Mesodermal cell (in vitro differentiated cells): ENCODE measurements around the gene OSBPL5.
A peak's percentile ranks its signal among the peaks of the same experiment; 100 is the strongest.

Source experiments
- H3K27ac ChIP-seq: 2 replicates; pipeline ENCODE4 v1.7.0; 2013; ENCODE audit warnings: mild to moderate bottlenecking, low read depth, low read length, moderate library complexity; ENCODE audit not compliant: severe bottlenecking
- H3K36me3 ChIP-seq: 2 replicates; pipeline ENCODE4 v1.7.1; 2013; ENCODE audit warnings: mild to moderate bottlenecking, low read length, moderate library complexity; ENCODE audit not compliant: control insufficient read depth, insufficient read depth
- H3K4me1 ChIP-seq: one replicate; pipeline ENCODE4 v1.7.1; 2013; ENCODE audit warnings: mild to moderate bottlenecking, low read length; ENCODE audit not compliant: insufficient read depth, control insufficient read depth, poor library complexity, severe bottlenecking
- H3K4me3 ChIP-seq: 2 replicates; pipeline ENCODE4 v1.7.0; 2013; ENCODE audit warnings: low read length, control low read depth, mild to moderate bottlenecking; ENCODE audit not compliant: insufficient read depth, poor library complexity, severe bottlenecking; ENCODE audit errors: extremely low read depth
- H3K9me3 ChIP-seq: 2 replicates; pipeline ENCODE4 v1.7.1; 2013; ENCODE audit warnings: mild to moderate bottlenecking, low read length, moderate library complexity; ENCODE audit not compliant: control insufficient read depth
- WGBS, 2 experiments: methylation state at CpG; one replicate each; pipeline ENCODE4 v1.1.5; 2013; ENCODE audit warnings: missing lambda C conversion rate in 2 of 2; ENCODE audit not compliant: insufficient coverage in 2 of 2; 5-methylcytosine and 5-hydroxymethylcytosine counted together

The OSBPL5 gene

DNA sequence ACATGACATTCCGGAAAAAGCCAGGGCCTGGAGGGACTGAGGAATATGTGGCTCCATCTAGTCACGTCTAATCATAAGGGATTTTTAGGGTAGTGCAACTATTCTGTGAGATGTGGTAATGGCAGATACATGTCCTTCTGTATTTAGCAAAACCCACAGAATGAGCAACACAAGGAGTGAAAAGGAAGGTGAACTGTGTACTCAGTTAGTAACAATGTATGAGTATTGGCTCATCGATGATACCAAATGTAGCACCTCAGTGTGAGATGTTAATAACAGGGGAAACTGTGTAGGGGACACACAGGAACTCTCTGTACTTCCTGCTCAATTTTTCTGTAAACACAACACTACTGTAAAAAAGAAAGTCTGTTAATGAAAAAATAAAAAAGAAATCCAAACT, 65.9 kb downstream of the OSBPL5 start:
- Histone ChIP-seq H3K9me3 (no peaks in the 10 kb centered on the region), H3K36me3 (peaks cover 11% of the 10 kb centered on the region), H3K4me1 (peaks cover 8% of the 10 kb centered on the region), H3K4me3 (no peak overlapping the region), H3K27ac (no peak overlapping the region)
- 65 to 96% methylated on average over 2 to 3 of the region's 3 CpGs for WGBS, 2 experiments

DNA sequence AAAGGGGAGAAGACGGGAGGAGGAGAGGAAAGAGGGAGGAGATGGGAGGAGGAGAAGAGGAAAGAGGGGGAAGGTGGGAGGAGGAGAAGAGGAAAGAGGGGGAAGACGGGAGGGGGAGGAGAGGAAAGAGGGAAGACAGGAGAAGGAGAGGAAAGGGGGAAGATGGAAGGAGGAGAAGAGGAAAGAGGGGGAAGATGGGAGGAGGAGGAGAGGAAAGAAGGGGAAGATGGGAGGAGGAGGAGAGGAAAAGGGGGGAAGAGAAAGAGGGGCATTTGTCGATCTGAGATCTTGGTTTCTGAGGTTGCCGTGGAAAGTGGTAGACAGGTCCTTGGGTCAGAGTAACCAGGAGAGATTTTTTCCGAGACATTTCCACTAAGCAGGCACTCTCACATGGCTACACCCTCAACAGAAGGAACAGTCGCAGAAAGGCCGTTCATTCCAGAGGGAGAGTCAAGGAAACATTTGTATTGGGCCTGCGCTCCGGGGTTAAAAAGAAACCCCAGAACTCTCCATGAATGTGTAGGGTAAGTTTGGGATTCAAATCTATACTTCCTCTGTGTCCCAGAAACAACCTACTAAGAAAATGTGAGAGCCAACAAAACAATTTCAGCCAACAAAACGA, 68.1 kb downstream of the OSBPL5 start:
- H3K27ac ChIP-seq, result no peak overlapping the region
- peaks cover 11% of the 10 kb centered on the region for H3K36me3 ChIP-seq
- H3K4me1 ChIP-seq, result peaks cover 8% of the 10 kb centered on the region
- 86 to 92% methylated on average over 7 to 8 of the region's 10 CpGs for WGBS, 2 experiments
- no peaks in the 10 kb centered on the region for H3K9me3 ChIP-seq
- H3K4me3 ChIP-seq, result no peak overlapping the region

DNA sequence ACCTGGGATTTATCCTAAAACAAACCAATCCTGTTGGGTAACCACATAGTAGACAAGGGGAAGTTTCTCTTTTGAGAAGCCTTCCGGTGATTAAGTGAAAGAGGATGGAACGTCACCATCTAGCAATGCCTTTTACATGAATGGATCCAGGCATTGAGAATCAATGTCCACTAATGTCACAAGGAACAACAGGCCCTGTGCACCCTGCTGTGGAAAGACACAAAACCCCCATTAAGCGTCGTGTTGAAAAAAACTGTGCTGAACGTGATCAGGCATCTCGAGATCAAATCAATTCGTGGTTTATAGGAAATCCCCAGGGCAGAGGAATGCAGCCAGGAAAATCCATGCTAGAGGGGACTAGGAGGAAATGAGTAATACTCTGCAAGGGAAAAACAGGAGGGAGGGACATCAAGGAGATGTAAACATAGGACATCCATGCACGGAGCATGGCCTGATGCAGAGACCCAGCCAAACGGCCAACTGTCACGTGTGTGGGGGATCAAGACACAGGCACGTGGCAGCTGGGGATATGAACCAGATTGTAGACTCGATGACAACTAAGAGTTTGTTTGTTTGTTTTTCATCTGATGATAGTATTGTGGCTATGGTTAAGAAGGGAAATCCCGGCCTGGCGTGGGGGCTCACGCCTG, 69.3 kb downstream of the OSBPL5 start:
- peaks cover 11% of the 10 kb centered on the region for H3K36me3 ChIP-seq
- H3K9me3 ChIP-seq, result no peaks in the 10 kb centered on the region
- H3K27ac ChIP-seq, result peak overlapping the region; percentile 82
- 62 to 69% methylated on average over 12 to 13 of the region's 15 CpGs for WGBS, 2 experiments
- no peak overlapping the region for H3K4me3 ChIP-seq
- peaks cover 8% of the 10 kb centered on the region for H3K4me1 ChIP-seq

DNA sequence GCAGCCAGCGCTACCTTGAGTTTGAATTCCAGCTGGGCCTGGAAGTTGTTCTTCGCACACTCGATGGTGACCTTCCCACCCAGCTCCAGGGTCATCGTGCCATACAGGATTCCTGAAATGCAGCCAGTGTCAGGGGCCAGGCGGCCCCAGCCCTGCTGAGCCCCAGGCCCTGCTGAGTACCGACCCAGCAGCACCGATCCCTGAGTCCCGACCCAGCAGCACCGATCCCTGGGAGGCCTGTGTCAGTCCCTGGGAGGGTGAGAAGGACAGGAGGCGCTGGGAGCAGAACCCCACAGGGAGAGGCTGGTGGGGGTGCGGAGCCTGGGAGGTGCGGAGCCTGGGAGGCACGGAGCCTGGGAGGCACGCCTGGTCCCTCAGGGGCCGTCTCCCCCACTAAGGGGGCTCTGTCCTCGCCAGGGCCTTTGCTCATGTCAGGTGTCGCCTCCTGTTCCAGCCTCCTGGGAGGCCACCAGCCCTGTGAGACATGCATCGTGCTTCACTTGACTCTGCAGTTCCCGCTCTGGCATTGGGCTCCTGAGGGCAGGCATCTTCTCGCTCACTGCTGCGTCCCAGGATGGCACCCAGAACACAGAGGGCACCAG, 70.8 kb downstream of the OSBPL5 start:
- Histone ChIP-seq H3K4me1 (peaks cover 8% of the 10 kb centered on the region), H3K4me3 (no peak overlapping the region), H3K27ac (no peak overlapping the region), H3K36me3 (peaks cover 6% of the 10 kb centered on the region), H3K9me3 (no peaks in the 10 kb centered on the region)
- WGBS, 2 experiments, result 93 to 94% methylated on average over 18 to 20 of the region's 21 CpGs

DNA sequence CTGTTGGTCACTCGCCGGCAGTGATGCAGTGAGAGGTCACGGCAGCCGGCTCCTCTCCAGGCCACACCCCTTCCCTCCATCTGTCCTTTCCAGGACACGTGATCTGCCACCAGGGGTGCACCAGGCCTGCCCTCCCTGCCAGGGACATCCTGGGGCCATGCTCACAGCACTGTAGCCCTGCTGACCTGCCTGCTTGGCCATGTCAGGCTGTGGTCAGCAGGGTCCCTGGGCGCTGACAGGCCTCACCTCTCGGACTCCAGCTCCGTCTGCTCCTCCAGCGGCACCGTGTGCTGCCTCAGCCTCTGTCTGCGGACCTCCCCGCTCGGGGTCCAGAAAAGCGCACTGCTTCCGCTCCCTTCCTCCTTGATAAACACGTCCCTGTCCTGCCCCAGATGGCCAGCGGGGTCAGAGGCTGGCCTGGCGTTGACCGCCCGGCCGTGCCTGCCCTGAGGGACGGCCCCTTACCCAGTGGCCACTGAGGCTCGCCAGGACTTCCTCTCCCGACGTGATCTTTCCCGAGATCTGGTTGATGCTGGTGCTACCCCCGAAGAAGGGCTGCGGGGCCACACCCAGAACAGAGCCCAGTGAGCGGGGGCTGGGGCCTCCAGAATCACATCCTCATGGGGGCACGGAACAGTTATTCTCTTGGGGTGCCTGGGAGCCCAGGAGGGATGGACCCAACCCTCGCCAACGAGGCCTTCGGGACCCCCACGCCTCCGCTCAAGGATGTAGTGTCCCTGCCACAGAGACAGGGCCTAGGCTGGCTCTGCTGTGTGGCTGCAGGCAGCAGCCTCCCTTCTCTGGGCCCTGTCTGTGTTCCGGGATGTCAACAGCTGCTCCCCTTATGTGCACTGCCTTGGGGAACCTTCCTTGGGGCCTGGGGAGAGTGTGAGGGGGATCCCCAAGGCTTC, 71.6 kb downstream of the OSBPL5 start:
- 90 to 92% methylated on average over 31 to 35 of the region's 36 CpGs for WGBS, 2 experiments
- H3K36me3 ChIP-seq, result no peaks in the 10 kb centered on the region
- H3K4me1 ChIP-seq, result peaks cover 8% of the 10 kb centered on the region
- no peaks in the 10 kb centered on the region for H3K9me3 ChIP-seq
- H3K27ac ChIP-seq, result no peak overlapping the region
- H3K4me3 ChIP-seq, result no peak overlapping the region

DNA sequence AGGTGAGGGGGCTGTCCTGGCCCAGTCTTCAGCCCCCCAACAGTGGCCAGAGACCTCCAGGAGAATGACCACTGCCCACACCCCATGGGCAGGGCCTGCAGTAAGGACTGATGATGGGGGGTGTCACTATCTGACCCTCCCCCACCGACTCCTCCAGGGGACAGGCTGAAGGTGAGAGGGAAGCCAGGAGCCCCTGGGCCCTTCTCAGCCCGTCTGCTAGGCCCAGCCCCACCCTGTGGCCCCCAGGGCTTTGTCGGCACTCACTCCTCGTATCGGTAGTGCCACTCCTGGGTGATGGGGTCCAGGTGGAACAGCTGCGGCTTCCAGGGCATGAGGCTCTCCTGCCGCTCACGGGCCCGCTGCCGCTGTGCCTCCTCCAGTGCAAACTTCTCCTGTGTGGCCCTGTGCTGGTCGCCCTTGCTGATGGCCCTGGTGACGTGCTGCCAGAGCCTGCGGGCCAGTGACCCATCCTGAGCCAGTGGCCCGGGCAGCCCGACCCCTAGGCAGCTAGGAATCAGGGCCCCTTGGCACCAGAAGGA, 72.4 kb downstream of the OSBPL5 start:
- Histone ChIP-seq H3K4me1 (peaks cover 8% of the 10 kb centered on the region), H3K27ac (no peak overlapping the region), H3K4me3 (no peak overlapping the region), H3K9me3 (no peaks in the 10 kb centered on the region), H3K36me3 (no peaks in the 10 kb centered on the region)
- 93 to 96% methylated on average over 13 to 15 of the region's 15 CpGs for WGBS, 2 experiments

DNA sequence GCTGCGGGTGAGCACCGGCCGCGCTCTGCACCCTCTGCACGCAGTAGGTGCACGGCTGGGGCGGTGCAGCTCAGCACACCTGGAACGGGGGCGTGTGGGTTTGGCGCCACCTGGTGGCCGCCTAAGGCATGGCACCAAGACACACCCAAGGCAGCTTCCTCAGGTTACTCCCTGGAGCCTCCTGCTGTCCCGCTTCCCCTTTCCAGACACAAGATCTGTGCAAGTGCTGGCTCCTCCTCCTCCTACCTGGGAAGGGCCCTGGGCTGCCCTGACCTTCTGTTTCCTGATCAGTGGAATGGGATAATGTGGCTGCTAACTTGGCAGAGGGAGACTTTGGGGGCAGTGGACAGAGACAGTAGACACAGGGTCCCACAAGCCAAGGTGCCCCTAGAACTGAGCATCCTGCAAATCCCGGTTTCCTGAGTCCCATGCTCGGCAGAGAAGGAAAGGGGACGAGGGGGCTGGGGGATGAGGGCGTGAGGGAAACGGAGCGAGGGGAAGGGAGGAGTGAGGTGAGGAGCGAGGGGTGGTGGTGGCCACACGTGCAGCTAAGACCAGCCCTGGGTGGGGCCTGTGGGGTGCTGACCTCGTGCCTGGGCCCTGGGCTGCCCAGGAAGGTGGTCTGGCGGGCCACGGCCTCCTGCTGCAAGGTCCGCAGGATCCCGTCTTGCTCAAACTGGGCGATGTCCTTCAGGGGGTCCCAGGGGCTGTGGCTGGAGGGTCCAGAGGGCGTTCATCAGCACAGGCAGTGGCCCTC, 73.1 kb downstream of the OSBPL5 start:
- Histone ChIP-seq H3K4me1 (peaks cover 8% of the 10 kb centered on the region), H3K27ac (no peak overlapping the region), H3K36me3 (no peaks in the 10 kb centered on the region), H3K9me3 (no peaks in the 10 kb centered on the region), H3K4me3 (no peak overlapping the region)
- WGBS, 2 experiments, result 45 to 50% methylated on average over 23 to 26 of the region's 27 CpGs

DNA sequence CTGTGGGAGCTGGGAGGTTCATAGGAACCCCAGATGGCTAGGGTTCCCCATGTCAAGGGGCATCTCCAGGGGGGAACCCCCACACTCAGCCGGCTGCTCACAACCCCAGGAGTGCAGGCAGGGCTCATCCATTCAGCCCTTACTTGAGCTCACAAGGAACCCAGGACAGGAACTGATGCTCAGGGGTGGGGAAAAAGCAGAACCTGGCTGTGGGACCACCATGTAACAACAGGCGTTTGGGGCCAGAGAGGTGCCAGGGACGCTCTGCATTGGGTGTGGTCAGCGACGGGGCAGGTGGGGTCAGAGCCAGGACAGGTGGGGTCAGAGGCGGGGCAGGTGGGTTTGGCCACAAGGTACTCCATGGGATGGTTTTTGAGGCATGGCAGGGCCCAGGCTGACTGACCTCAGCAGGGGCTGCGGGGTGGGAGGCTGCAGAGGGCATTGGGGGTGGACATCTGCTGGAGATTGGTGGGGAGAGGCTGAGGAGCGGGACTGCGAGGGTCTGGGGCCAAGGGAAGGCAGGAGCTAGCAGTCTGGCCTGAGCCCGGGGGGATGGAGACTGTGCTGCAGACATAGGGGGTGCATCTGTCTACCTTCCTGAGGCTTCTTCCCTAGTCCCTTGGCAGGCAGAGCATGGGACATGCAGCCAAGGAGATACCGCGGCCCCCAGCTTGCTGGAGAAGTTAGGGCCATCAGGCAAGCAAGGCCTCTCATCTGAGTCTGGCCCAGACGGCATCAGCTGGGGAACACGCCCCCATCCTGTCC, 73.8 kb downstream of the OSBPL5 start:
- no peak overlapping the region for H3K27ac ChIP-seq
- 75 to 79% methylated on average over 12 to 14 of the region's 14 CpGs for WGBS, 2 experiments
- no peak overlapping the region for H3K4me3 ChIP-seq
- H3K9me3 ChIP-seq, result no peaks in the 10 kb centered on the region
- H3K4me1 ChIP-seq, result peaks cover 8% of the 10 kb centered on the region
- no peaks in the 10 kb centered on the region for H3K36me3 ChIP-seq

DNA sequence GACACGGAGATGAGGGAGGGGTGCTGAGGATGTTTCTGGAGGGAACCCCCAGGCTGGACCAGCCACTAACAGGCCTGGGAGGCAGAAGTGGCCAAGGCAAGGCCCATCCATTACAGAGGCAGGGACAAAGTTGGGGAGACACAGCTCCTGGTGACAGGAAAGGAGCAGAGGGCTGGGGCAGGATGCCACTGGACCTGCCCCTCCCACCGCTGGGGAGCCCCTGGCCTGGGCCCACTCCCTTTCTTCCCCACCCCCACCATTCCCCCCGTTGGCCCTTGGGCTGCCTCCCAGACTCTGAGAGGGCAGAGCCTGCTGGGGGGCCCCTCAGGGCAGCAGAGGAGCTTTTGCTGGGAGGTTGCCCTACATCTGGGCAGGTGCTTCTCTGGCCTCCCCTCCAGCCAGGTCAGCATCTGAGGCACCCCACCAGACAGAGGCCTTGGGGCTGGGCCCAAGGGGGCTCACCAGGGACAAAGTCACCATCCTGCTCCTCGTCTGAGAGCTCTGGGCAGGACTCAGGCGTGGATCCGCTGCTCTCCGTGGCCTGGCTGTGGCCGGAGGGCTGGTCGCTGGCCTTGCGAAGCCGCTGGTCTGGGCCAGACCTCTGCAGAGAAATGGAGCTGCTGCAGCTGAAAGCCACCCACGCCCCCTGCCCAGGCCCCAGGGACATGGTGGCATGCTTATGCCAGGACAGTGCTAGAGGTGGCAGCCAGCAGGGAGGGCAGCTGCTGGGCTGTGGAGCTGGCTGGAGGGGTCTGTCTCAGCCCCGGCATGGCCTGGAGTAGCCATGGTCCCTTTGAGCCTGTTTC, 74.8 kb downstream of the OSBPL5 start:
- Histone ChIP-seq H3K4me1 (peaks cover 3% of the 10 kb centered on the region), H3K36me3 (no peaks in the 10 kb centered on the region), H3K4me3 (no peak overlapping the region), H3K9me3 (no peaks in the 10 kb centered on the region), H3K27ac (no peak overlapping the region)
- 96% methylated on average over 11 of the region's 13 CpGs for WGBS, 2 experiments
